Erythroblast (primary cell): ENCODE data around the gene MBLAC1.
A peak's percentile ranks its signal among the peaks of the same experiment; 100 is the strongest.

ENCODE experiments used
- DNase-seq, 2 experiments: peaks; one replicate each; lab custom pipeline; 2025; lab: John Stamatoyannopoulos, UW
- GATA1 ChIP-seq: IDR thresholded peaks from 2 replicates; pipeline ENCODE4 v1.6.1; 2011; ENCODE audit warnings: low read depth, mild to moderate bottlenecking, control low read depth, low read length, moderate library complexity
- POLR2A ChIP-seq: IDR thresholded peaks from 2 replicates; pipeline ENCODE4 v1.6.1; 2011; ENCODE audit warnings: mild to moderate bottlenecking, low read length

Gene MBLAC1

DNA sequence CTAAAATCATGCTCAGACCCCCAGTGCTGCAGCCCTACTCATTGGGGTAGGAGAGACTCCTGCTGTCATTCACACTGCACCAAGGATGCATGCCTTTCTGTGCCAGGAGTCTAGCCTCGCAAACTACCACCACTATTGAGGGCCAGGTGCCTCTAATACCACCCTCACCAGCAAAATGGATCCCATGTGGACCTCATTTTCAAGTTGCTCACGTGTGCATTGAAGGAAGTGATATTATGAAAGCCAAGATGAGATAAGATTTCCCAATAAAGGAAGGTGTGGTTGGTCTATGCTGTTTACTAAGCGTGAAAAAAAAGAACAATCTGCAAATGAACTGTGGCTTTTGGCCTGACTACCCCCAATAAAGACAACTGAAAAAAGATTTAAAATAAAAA lies 14.8 kb downstream of the MBLAC1 start:
- DNase-seq = no peak
- TF ChIP-seq POLR2A = no peak
- no peak for TF ChIP-seq GATA1

DNA sequence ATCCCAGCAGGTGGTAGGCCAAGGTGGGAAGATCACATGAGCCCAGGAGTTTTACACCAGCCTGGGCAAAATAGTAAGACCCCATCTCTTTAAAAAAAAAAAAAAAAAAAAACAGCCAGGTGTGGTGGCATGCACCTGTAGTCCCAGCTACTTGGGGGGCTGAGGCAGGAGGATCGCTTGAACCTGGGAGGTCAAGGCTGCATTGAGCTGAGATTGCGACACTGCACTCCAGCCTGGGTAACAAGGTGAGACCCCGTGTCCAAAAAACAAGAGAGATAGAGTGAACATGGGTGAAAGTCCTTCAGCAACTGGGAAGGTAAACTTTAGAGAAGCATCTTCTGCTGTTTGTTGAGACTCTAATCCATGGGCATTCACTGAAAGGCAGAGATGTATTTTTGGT lies 15.7 kb downstream of the MBLAC1 start:
- TF ChIP-seq POLR2A = no peak
- no peak for TF ChIP-seq GATA1
- DNase-seq = no peak

DNA sequence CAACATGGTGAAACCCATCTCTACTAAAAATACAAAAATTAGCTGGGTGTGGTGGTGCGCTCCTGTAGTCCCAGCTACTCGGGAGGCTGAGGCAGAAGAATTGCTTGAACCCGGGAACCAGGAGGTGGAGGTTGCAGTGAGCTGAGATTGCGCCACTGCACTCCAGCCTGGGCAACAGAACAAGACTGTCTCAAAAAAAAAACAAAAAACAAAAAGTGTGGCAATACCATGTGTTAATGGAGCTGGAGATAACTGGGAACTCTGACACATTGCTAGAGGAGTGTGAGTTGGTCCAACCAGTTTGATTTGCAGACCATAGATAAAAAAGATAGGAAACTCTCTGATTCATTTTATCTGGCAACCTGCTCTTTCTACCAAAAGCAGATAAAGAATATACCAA lies 19.6 kb downstream of the MBLAC1 start:
- peak in 1 of 2 experiments; percentile 70 for DNase-seq

DNA sequence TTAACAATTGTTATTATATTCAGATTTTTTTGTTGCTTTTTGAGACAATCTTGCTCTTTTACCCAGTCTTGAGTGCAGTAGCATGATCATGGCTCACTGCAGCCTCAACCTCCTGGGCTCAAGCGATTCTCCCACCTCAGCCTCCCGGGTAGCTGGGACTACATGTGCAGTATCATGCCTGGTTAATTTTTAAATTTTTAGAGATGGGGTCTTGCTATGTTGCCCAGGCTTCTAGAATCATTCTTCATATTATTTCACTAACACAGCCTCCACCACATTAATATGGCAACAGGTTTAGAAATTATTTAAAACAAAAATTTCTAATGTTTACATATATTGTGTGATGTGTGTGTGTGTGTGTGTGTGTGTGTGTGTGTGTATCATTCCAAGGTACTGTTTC lies 20.5 kb downstream of the MBLAC1 start:
- TF ChIP-seq POLR2A = no peak
- no peak for TF ChIP-seq GATA1
- no peak for DNase-seq

DNA sequence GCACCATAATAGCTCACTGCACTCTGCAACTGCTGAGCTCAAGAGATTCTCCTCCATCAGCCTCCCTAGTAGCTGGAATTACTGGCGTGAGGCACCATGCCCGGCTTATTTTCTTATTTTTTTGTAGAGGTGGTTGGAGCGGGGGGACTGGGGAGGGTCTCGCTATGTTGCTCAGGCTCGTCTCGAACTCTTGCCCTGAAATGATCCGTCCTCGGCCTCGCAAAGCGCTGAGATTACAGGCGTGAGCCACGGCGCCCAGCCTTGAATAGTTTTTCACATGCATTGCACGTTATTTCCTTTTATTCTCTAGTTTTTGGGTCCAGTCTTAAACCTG lies 21.4 kb downstream of the MBLAC1 start:
- TF ChIP-seq GATA1 (no peak), POLR2A (no peak)
- no peak for DNase-seq

DNA sequence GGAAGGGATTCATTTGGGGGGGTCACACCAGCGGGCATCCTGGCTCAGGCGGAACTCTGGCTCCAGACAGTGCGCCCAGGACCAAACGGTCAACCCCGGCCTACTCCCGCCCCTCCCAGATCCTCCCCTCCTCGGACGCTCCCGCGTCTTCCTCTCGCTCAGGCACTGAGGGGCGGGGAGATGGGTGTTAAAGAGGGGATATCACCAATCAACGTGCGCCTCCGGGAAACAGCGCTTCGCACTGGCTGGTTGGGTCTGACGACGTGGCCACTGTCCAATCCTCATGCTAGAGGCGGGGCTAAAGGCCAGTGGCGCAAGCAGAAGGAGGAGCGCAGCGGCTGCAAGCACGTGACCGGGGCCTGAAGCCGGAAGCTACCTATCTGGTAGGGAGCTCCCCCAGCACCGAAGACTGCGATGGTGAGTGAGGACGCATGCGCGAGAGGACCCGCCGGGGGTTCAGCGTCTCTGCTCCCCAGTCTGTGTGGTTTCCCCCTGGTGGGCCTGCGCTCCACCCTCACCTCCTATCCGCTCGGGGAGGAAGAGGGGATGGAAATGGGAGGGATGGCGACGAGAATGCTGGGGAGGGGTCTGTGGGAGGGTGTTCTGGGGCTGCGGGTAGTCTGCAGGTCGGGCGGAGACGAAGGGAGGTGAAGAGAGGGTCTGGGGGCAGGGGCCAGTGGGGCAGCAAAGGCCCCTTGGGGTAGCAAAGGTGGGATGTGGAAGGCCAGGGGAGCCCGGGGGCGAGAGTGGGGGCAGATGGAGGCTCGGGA lies 22.0 kb downstream of the MBLAC1 start, which contains the start of gene LAMTOR4:
LAMTOR4 (plus strand) TSS at position 360 of the 770 bp plus-strand sequence; CDS start at position 415, 55 bp downstream.
- peak; percentile 99 for DNase-seq
- TF ChIP-seq POLR2A (peak; percentile 85), GATA1 (no peak)

DNA sequence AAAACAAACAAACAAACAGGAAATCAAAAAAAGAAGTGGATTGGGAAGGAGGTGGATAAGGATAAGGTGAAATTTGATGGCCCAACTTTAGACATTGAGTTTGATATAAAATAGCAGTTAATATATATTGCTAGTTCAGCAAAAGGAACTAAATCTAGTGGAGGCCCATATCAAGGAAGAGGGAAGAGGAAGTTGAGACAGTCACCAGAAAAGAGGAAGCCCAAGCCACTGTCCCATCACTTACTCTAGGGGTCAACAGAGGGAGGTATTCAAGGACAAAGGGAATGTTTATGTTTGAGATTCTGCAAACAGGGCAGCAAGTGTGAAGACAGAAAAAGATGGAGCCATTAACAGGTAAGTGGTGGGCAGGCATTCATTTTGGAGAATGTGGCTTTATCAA lies 25.6 kb downstream of the MBLAC1 start:
- TF ChIP-seq GATA1 (no peak), POLR2A (no peak)
- DNase-seq = no peak

DNA sequence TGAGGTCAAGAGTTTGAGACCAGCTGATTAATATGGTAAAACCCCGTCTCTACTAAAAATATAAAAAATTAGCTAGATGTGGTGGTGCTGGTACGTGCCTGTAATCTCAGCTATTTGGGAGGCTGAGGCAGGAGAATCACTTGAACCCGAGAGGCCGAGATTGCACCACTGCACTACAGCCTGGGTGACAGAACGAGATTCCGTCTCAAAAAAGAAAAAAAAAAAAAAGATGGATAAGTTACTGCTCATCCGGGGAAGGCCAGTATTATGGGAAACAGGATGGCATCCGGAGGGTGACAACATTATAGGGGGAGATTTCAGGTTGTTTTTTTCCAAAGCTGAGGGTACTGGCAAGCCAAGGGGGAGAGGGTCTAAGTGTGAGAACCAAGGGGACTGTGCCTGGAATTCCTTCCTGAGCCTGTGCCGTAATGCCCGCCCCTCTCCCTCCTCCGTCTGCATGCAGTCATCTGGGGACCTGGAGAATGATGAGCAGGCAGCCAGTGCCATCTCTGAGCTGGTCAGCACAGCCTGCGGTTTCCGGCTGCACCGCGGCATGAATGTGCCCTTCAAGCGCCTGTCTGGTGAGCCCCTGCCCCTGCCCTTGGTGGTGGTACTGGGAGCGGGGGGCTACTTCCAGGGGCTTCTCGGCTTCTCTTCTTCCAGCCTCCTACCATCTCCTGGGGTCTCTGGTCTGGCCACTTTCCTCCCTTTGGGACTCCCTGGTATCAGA lies 26.3 kb downstream of the MBLAC1 start:
- no peak for DNase-seq
- TF ChIP-seq GATA1 (no peak), POLR2A (no peak)

DNA sequence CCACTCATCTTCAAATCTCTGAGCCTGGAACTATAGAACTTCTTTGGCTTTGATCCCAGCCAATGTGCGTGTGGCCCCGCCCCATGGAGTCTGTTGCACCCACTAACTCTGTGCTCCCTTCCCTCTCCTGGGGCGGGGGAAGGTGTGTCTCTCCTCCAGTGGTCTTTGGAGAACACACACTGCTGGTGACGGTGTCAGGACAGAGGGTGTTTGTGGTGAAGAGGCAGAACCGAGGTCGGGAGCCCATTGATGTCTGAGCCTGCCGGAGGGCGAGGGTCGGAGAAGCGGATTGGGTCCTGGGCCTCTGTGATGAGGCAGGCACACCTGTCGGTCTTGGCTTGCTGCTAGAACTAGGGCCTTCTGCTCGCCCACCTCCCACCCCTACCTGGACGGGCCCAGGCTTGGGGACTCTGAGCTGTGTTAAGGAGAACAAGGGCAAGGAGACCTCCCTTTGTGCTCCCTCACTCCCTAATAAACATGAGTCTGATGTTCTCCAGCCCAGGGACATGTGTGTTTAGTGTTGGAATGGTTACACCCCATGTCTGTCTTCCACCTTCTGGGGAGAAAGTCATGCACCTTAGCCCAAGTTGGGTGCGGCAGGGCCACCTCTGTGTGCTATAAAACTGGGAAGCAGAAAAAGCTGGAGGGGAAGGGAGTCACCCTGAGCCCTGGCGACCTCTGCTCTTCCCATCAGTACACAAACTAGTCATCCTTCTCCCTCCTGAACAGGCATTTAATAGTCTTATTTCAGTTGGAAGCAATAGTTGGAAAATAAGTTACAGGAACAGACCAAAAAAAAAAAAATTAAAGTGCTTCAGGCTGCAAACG lies 27.2 kb downstream of the MBLAC1 start:
- peak in 1 of 2 experiments; percentile 28 for DNase-seq
- TF ChIP-seq POLR2A (no peak), GATA1 (no peak)

DNA sequence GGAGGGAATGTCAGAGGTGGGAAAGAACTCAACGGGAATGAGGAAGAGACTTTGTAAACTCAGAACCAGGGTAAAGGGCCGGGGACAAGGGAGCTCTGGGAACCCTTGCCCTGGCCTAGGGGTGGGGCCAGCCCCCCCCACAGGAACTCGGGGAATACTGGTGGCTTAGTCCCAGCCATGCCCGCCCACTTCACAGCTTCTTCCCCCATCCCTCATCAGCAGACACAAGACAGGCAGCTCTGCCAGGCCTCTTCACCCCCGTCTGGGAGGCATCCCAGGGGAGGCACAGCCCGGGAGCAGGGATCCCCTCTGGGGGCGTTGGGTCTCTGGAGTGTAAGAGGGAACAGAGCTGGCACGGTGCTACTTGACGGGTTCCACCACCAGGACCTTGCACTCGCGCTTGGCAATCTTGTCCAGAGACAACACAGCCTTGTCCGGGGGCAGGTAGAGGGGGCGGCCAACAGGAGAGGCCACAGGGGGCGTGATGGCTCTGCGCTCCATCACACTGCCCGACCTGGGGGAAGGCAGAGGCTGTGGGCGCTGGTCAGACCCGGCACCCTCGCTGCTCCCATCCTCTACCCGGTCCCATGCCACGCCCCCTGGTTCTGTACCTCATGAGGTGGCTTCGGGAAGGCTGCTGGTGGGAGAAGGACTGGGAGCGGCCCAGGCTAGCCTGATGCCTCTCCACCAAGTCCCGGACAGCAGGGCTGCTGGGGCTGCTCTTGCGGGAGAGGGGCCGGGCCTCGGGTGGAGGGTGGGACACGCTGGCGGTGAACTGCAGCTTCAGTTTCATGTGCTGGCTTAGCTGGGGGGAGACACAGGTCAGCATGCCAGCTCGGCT lies 28.1 kb downstream of the MBLAC1 start:
- DNase-seq = no peak
- TF ChIP-seq GATA1 = no peak
- no peak for TF ChIP-seq POLR2A

DNA sequence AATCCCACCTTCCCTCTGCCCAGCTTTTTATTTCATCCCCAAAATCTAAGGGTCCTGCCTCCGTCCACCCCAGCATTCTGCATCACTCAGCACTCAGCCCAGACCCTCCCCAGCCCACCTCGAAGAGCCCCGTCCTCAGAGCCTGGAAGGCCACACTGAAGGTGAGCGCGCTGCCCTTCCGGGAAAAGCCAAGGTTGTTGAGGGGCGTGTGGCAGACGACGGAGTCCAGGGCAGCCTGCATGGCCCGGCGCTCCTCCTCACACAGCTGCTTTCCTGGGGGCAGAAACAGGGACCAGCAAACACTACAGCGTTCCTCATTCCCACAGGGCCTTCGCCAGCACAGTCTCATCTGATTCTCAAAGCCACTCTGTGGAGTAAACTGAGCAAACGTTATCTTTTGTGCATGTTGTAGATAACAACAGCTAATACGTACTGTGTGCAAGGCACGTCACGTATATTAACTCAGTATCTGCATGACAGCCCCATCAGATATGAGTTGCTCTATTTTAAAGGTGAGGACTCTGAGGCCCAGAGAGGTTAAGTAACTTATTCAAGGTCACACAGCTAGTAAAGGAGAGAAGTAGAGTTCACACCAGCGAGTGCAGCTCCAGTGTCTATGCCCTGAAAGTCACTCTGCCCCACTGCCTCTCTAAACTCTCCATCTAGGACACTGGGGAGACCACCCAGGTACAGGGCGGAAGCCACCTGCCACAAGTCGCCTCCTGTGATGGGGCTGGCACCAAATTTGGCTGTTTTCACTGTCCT lies 29.0 kb downstream of the MBLAC1 start:
- no peak for DNase-seq
- no peak for TF ChIP-seq GATA1
- TF ChIP-seq POLR2A = no peak

DNA sequence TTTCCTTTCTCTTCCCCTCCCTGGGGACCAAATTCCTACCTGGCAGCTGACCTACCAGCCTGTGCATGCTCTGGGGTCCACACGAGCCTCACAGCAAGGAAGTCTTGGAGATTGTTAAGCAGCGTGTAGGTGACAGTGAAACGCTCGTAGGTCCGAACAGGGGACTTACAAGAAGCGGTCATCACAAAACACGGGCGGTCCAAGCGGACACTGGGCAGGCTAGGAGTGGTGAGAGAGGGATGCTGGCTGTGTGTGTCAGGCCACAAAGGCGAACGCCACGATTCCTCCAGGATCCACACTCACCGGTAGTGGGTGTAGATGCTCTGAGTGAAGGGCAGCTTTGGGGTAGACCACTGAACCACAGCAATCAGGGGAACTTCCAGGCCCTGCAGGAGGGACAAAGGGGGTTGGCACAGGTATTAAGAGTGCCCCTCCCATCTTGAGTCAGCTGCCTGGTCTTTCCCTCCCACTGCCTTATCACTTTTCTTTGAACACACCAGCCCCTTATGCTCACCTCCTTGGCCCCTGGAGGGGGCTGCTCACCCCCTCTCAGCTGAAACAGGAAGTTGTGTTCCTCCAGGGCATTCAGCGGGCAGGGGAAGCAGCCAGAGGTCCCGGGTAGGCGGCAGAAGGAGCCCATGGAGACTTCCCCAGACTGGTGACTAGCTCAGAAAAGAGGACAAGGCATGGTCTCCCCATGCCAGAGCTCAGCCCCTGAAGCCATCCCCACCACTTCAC lies 29.7 kb downstream of the MBLAC1 start:
- peak in 1 of 2 experiments; percentile 34 for DNase-seq
- TF ChIP-seq GATA1 (no peak), POLR2A (peak; percentile 16)
